Measurements from ENCODE around the gene MTG1.

The MTG1 gene

DNA sequence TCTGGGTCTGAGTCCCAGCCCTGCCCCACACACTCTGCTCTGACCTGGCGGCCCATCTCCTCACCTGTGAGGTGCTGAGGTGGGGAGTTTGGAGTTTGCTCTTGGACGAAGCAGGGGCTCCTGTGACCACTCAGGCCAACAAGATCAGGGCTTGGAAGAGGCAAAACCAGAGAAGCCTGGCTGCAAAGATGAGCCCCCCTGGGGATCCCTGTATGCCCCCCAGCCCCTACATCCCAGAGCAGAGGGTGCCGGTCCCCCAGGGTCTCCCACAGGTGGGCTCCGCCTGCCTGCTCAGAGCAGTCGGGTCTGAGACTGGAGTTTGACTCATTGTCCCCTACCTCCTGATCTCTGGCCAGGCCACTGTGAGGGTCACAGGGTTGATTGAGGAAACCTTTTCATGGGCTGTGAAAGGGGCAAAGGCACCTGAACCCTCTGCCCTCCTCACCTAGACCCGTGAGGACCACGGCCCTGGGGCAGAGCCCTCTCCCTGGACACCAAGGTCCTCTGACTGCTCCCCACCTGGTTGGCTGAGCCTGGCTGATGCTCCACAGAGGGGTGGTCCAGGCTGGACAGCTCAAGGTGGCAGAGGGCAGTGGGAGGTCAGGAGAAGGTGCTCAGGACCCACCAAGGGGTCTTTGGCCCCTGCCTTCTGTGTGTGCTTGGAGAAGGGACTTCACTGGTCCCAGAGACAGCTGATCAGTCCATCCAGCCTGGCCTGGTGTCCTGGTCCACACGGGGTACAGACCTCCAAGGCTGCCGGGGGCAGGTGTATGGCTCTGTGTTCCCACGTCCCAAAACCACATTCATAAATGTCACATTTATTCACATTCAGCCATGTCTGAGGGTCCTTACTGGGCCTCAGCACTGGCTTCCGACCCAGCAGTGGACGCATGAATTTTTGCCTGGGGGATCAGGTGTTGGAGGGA is 50.6 kb downstream of the MTG1 start:
- no peak overlapping the region for H3K4me3 ChIP-seq (ENCODE audit: low read depth, low read length, poor library complexity, severe bottlenecking)
- TF ChIP-seq EZH2 (IDR thresholded peaks at IDR 0.05; ENCODE audit: borderline replicate concordance, low read length) = no peak
- TF ChIP-seq CTCF (IDR thresholded peaks at IDR 0.05; ENCODE audit: low read length) = no peak
- H3K9me2 ChIP-seq (ENCODE audit: low read depth, low read length) = no peaks in the 10 kb centered on the region
- H2AFZ ChIP-seq (ENCODE audit: low read length) = no peak overlapping the region
- H3K4me1 ChIP-seq (ENCODE audit: insufficient read depth, low read length, severe bottlenecking) = no peaks in the 10 kb centered on the region
- H3K4me2 ChIP-seq (ENCODE audit: low read length) = no peak overlapping the region
- no peaks in the 10 kb centered on the region for H3K79me2 ChIP-seq (ENCODE audit: insufficient read depth, low read length)
- H3K36me3 ChIP-seq (ENCODE audit: insufficient read depth, low read length) = no peaks in the 10 kb centered on the region
- H3K27me3 ChIP-seq (ENCODE audit: insufficient read depth, low read length) = no peaks in the 10 kb centered on the region
- H3K27ac ChIP-seq (ENCODE audit: low read depth, low read length, poor library complexity, severe bottlenecking) = no peak overlapping the region
- no peaks in the 10 kb centered on the region for H3F3A ChIP-seq (ENCODE audit: insufficient read depth, low read length)
- no peak overlapping the region for H3K9ac ChIP-seq (ENCODE audit: low read length)
- H3K9me3 ChIP-seq (ENCODE audit: low read length) = peaks cover 20% of the 10 kb centered on the region
- H4K20me1 ChIP-seq (ENCODE audit: insufficient read depth, low read length) = no peaks in the 10 kb centered on the region

DNA sequence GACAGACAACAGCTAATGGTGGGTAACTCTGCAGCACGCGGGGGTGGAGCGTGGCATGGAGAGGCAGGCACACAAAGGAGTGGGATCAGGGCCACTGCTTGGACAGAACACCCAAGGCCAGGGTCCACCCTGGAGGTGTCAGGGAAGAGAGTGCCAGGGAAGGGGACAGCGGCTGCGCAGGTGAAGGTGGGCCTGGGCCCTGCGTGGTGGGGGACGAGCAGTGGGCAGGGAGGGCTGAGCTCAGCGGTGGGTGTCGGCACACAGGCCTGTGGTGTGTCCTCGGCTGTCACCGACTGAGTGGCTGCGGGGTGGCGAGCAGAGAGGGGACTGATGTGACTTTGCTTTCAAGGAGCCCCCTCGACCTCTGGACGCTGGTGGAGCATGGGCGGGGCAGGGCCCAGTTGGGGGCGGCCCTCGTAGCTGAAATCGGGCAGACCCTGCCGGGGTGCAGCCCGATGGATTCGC is 51.3 kb downstream of the MTG1 start:
- no peaks in the 10 kb centered on the region for H3F3A ChIP-seq (ENCODE audit: insufficient read depth, low read length)
- no peak overlapping the region for H3K9ac ChIP-seq (ENCODE audit: low read length)
- no peaks in the 10 kb centered on the region for H3K79me2 ChIP-seq (ENCODE audit: insufficient read depth, low read length)
- no peak overlapping the region for H2AFZ ChIP-seq (ENCODE audit: low read length)
- TF ChIP-seq EZH2 (IDR thresholded peaks at IDR 0.05; ENCODE audit: borderline replicate concordance, low read length) (no peak), CTCF (IDR thresholded peaks at IDR 0.05; ENCODE audit: low read length) (no peak)
- no peak overlapping the region for H3K4me2 ChIP-seq (ENCODE audit: low read length)
- H4K20me1 ChIP-seq (ENCODE audit: insufficient read depth, low read length) = no peaks in the 10 kb centered on the region
- no peaks in the 10 kb centered on the region for H3K36me3 ChIP-seq (ENCODE audit: insufficient read depth, low read length)
- no peaks in the 10 kb centered on the region for H3K4me1 ChIP-seq (ENCODE audit: insufficient read depth, low read length, severe bottlenecking)
- H3K9me2 ChIP-seq (ENCODE audit: low read depth, low read length) = no peaks in the 10 kb centered on the region
- no peak overlapping the region for H3K4me3 ChIP-seq (ENCODE audit: low read depth, low read length, poor library complexity, severe bottlenecking)
- no peaks in the 10 kb centered on the region for H3K27me3 ChIP-seq (ENCODE audit: insufficient read depth, low read length)
- peaks cover 20% of the 10 kb centered on the region for H3K9me3 ChIP-seq (ENCODE audit: low read length)
- no peak overlapping the region for H3K27ac ChIP-seq (ENCODE audit: low read depth, low read length, poor library complexity, severe bottlenecking)

DNA sequence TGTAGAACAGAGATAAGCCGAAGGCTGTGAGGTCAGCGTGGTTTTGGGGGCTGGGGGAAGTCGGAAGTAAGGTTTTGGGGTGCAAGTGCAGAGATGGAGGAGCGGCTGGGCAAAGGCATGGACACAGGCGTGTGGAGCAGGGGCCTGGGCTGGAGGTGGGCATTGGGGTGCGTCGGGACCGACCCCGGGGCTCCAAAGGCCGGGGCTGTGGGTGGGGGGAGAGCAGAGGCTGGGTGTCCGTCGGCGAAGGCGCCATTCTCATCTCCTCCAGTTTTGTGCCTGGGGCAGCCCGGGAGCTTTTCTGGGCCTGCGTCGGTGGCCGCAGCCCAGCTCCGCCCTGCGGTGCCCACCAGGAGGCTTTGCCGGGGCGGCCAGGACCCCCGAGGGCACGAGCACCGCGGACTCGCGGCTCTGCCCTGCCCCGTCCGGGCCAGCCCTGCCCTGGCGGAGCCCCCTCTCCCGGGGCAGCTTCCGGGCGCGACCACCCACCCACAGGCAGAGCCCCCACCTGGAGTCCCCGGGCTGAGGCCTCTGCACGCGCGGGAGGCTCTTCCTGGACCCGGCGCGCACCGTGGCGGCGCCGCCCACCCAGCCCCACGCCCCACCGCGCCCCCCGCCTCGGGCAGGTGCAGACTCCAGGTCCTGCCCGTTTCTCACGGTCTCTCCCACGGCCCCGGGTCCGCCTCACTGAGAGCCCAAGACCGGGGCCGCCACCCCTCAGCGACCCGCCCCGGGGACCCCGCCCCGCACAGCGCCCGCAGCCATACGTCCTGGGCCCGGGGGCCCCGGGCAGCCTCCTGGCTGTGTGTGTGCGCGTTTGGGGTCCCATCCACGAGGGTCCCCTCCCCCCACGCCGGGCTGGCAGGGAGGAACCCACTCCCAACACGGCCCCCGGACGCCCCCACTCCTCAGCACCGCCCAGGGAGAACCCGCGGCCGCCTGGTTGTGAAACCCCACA is 52.1 kb downstream of the MTG1 start:
- no peak overlapping the region for H3K4me2 ChIP-seq (ENCODE audit: low read length)
- H3K27ac ChIP-seq (ENCODE audit: low read depth, low read length, poor library complexity, severe bottlenecking) = no peak overlapping the region
- H3K9me2 ChIP-seq (ENCODE audit: low read depth, low read length) = no peaks in the 10 kb centered on the region
- H3K79me2 ChIP-seq (ENCODE audit: insufficient read depth, low read length) = no peaks in the 10 kb centered on the region
- no peaks in the 10 kb centered on the region for H4K20me1 ChIP-seq (ENCODE audit: insufficient read depth, low read length)
- no peaks in the 10 kb centered on the region for H3K27me3 ChIP-seq (ENCODE audit: insufficient read depth, low read length)
- TF ChIP-seq EZH2 (IDR thresholded peaks at IDR 0.05; ENCODE audit: borderline replicate concordance, low read length) = no peak
- TF ChIP-seq CTCF (IDR thresholded peaks at IDR 0.05; ENCODE audit: low read length) = no peak
- no peaks in the 10 kb centered on the region for H3K4me1 ChIP-seq (ENCODE audit: insufficient read depth, low read length, severe bottlenecking)
- H3K36me3 ChIP-seq (ENCODE audit: insufficient read depth, low read length) = no peaks in the 10 kb centered on the region
- peaks cover 20% of the 10 kb centered on the region for H3K9me3 ChIP-seq (ENCODE audit: low read length)
- H3F3A ChIP-seq (ENCODE audit: insufficient read depth, low read length) = no peaks in the 10 kb centered on the region
- H2AFZ ChIP-seq (ENCODE audit: low read length) = no peak overlapping the region
- H3K4me3 ChIP-seq (ENCODE audit: low read depth, low read length, poor library complexity, severe bottlenecking) = no peak overlapping the region
- H3K9ac ChIP-seq (ENCODE audit: low read length) = no peak overlapping the region
